K562 (cell line): ENCODE measurements around the gene MESP1. TPM values are rescaled to one million over a fixed set of nuclear protein-coding genes. Genes with fewer than 3 reads are reported as not detected.

ENCODE experiments used
- ATAC-seq: fragments of 200-7000 bp; cut with Tn5 transposase; 3 replicates; pipeline ENCODE4 v1.9.1; 2020; ENCODE audit warnings: moderate library complexity
- BruUV-seq: library from RNA; stranded (reverse); fragments of 400-500 nt; replicated peaks from 2 replicates; lab custom pipeline; 2021; lab: Mats Ljungman, UMichigan
- CTCF ChIA-PET: fragments of 300-600 bp; formaldehyde crosslinking; extraction: SDS; loops from one replicate; lab custom pipeline; 2021; ENCODE audit warnings: low intra/inter-chr PET ratio; lab: Yijun Ruan, JAX
- POLR2A ChIA-PET: fragments of 300-600, 350-650 bp; sonication (Branson Sonifier 250); formaldehyde crosslinking; extraction: SDS; loops from one replicate; lab custom pipeline; 2021; ENCODE audit warnings: antibody characterized with exemption, inconsistent platforms; lab: Yijun Ruan, JAX
- DNase-seq, 4 experiments: peaks; one replicate each; pipeline versions ENCODE4 v3.0.0 to v3.0.0-alpha.2; 2011 to 2018; ENCODE audit warnings: low spot score in 3 of 4, mixed read lengths in 3 of 4; ENCODE audit errors: extremely low read depth in 1 of 4
- FAIRE-seq: peaks from 2 replicates; lab custom pipeline; 2011; peaks lifted over from hg19 to GRCh38; lab: Jason Lieb, UNC
- H2AFZ ChIP-seq: 2 replicates; pipeline ENCODE4 v1.6.0; 2011; ENCODE audit warnings: low read depth, low read length, control low read depth, inconsistent platforms
- H3K27ac ChIP-seq: fragments of 200-600 bp; 3 replicates; pipeline ENCODE4 v1.8.0; 2011; ENCODE audit warnings: low read depth, mild to moderate bottlenecking, control low read depth, inconsistent platforms, low read length, moderate library complexity, mixed read lengths; ENCODE audit errors: extremely low read depth
- H3K27me3 ChIP-seq, 2 experiments: fragments of 300-600 bp in 1 of 2; 2 replicates in 1 of 2; 3 replicates in 1 of 2; pipeline versions ENCODE4 v1.6.0 to v1.8.0; 2011; ENCODE audit warnings: inconsistent platforms in 2 of 2, low read length in 2 of 2, mild to moderate bottlenecking in 1 of 2, mixed read lengths in 1 of 2, moderate library complexity in 1 of 2; ENCODE audit not compliant: control insufficient read depth in 2 of 2, insufficient read depth in 2 of 2
- H3K36me3 ChIP-seq: fragments of 300-600 bp; 3 replicates; pipeline ENCODE4 v1.8.0; 2011; ENCODE audit warnings: mild to moderate bottlenecking, low read length, inconsistent platforms; ENCODE audit not compliant: control insufficient read depth, insufficient read depth
- H3K4me1 ChIP-seq, 2 experiments: fragments of 200-600 bp in 1 of 2; replicated peaks in 1 of 2; 2 replicates in 1 of 2; 3 replicates in 1 of 2; pipeline versions ENCODE4 v1.5.1 to v1.8.0; 2011; ENCODE audit warnings: inconsistent platforms in 2 of 2, low read length in 2 of 2, mild to moderate bottlenecking in 1 of 2, mixed read lengths in 1 of 2, moderate library complexity in 1 of 2; ENCODE audit not compliant: control insufficient read depth in 2 of 2, insufficient read depth in 2 of 2
- H3K4me2 ChIP-seq: 2 replicates; pipeline ENCODE4 v1.6.1; 2011; ENCODE audit warnings: low read length, control low read depth, inconsistent platforms, mixed read lengths; ENCODE audit not compliant: insufficient read depth
- H3K4me3 ChIP-seq: fragments of 200-600 bp; sonication (generic), shearing (Covaris generic); 2 replicates; pipeline ENCODE4 v1.5.1; 2016; ENCODE audit warnings: control low read depth, inconsistent platforms
- H3K79me2 ChIP-seq: fragments of 200-600 bp; 3 replicates; pipeline ENCODE4 v1.8.0; 2011; ENCODE audit warnings: low read length, inconsistent platforms; ENCODE audit not compliant: control insufficient read depth, insufficient read depth
- H3K9ac ChIP-seq, 2 experiments: 2 replicates each; pipeline versions ENCODE4 v1.6.0 to v1.6.1; 2011; ENCODE audit warnings: low read depth in 2 of 2, low read length in 2 of 2, control low read depth in 1 of 2, inconsistent platforms in 1 of 2, mild to moderate bottlenecking in 1 of 2, mixed read lengths in 1 of 2; ENCODE audit not compliant: insufficient read depth in 1 of 2
- H3K9me1 ChIP-seq: one replicate; pipeline ENCODE4 v1.6.0; 2011; ENCODE audit warnings: inconsistent platforms, mild to moderate bottlenecking, low read length, moderate library complexity; ENCODE audit not compliant: control insufficient read depth, insufficient read depth
- H3K9me3 ChIP-seq: replicated peaks from 2 replicates; pipeline ENCODE4 v1.5.1; 2011; ENCODE audit warnings: low read depth, low read length, inconsistent platforms; ENCODE audit not compliant: control insufficient read depth, insufficient read depth
- H4K20me1 ChIP-seq: replicated peaks from 2 replicates; pipeline ENCODE4 v1.6.1; 2011; ENCODE audit warnings: low read length, inconsistent platforms, mixed read lengths; ENCODE audit not compliant: control insufficient read depth, insufficient read depth
- CBFB ChIP-seq: sonication (generic); formaldehyde crosslinking; IDR thresholded peaks from 2 replicates; pipeline ENCODE4 v1.4.0; 2020; ENCODE audit warnings: mild to moderate bottlenecking, missing genetic modification reagents
- HNRNPK ChIP-seq: fragments of 200-400 bp; formaldehyde crosslinking; IDR thresholded peaks from one replicate; pipeline ENCODE4 v1.6.1; 2018; ENCODE audit warnings: mild to moderate bottlenecking, low read depth, low read length; ENCODE audit not compliant: poor library complexity, severe bottlenecking
- ZFP36 ChIP-seq: fragments of 150-350 bp; IDR thresholded peaks from 2 replicates; pipeline ENCODE4 v1.6.1; 2018; ENCODE audit warnings: low read length, low read depth; ENCODE audit not compliant: partially characterized antibody
- ZNF239 ChIP-seq: fragments of 250-450 bp; sonication (Bioruptor Pico); IDR thresholded peaks from 2 replicates; pipeline ENCODE4 v1.4.0; 2020; ENCODE audit warnings: mild to moderate bottlenecking
- WGBS: fragments of 100-300 bp; shearing (Covaris generic); methylation state at CpG from one replicate; pipeline ENCODE4 v1.1.6; 2016; ENCODE audit warnings: low coverage, mixed read lengths; ENCODE audit not compliant: insufficient coverage; ENCODE audit errors: missing lambda C conversion rate; 5-methylcytosine and 5-hydroxymethylcytosine counted together
- in situ Hi-C: fragments of 300-500 bp; cut with MboI; formaldehyde crosslinking; loops from 4 replicates; pipeline ENCODE4 v1.15.0; 2018; ENCODE audit warnings: inconsistent platforms, mixed read lengths
- intact Hi-C: fragments of 100-400 bp; cut with micrococcal nuclease; formaldehyde crosslinking; loops from 2 replicates; pipeline ENCODE4 v1.14.2; 2022
- polyA plus RNA-seq, 8 experiments: library from polyadenylated mRNA; depleted of rRNA in 4 of 8; stranded (reverse) in 5 of 8; unstranded in 3 of 8; fragments of >200 nt; fragmentation: Nextera tagmentation in 2 of 8; fragmentation: Illumina TruSeq in 1 of 8; extraction: Ambion mirVana in 2 of 8; extraction: Trizol in 1 of 8; gene quantifications; 2 replicates each; pipeline versions ENCODE4 v1.2.1 to v1.2.3, GENCODE V29; 2011 to 2014; ENCODE audit warnings: inconsistent platforms in 1 of 8, missing spikeins in 1 of 8
- total RNA-seq, 7 experiments: library from RNA; depleted of rRNA in 6 of 7; stranded (reverse); fragments of >200 nt in 6 of 7; fragmentation: Illumina TruSeq in 2 of 7; extraction: Trizol in 2 of 7; gene quantifications; 2 replicates each; pipeline versions ENCODE4 v1.2.1 to v1.2.3, GENCODE V29; 2011 to 2021; ENCODE audit warnings: low replicate concordance in 1 of 7

MESP1 gene
- total and polyA plus RNA-seq, 9 of the 15 experiments (the other 6 are each of a cell fraction or from before 2014, with no cell fraction given), result 0.14 to 1.1 (median 0.36) TPM; not detected in 4

DNA sequence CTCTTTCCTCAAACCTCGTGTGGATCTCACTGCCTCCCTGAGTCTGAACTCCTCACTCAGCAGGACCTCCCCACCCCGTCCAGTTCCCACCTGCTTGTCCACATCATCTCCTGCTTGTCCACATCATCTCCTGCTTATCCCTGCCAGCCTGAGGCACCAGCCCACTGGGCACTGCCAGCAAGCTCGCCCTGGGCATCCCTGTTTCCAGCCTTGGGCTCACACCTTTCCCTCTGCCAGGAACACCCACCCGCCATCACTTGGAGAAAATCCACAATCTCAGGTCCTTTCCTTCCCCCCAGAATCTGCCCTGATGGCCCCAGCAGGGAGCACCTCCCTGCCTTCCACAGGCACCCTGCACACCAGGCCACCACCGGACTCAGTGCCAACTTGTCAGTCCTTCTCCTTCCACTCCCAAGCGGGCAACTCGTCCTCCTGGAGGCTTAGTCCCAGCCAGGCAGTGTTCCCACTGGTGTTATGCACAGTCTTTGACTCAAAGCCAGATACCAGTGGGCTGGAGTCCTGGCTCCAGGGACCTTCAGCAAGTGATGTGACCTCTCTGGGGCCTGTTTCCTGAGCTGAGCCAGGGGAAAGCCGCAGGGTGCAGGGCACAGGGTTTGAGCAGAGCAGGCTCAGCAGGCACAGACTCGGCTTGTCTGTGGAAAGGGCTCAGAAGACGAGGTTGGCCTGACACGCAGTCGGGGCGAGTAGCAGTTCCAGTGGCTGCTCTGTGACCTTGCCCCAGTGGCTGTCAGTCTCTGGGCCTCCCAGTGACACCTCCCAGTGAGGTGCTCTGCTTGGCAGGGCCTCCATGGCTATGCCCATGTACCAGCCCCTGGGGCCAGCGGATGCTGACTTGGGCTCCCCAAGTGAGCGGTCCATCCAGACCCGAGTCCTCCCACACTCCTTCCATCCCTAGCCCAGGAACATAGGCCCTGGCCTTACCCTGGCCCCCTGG is 15.6 kb upstream of the MESP1 start:
- FAIRE-seq (no peak), ATAC-seq (no peak; the same call in 2 of the 3 replicates), DNase-seq (no peak)
- Histone ChIP-seq H3K4me3 (no peak overlapping the region), H3K9ac (0 out of 4 replicates have a peak overlapping the region, but pooled peaks of 1 of the 2 experiments have one; percentile 73), H3K9me3 (no peaks in the 10 kb centered on the region), H4K20me1 (no peaks in the 10 kb centered on the region; the same call in 1 of the 2 replicates), H3K79me2 (no peaks in the 10 kb centered on the region), H3K36me3 (no peaks in the 10 kb centered on the region), H3K4me1 (peaks cover 10 to 22% of the 10 kb centered on the region in 2 experiments; a peak in 4 of 5 replicates), H3K9me1 (no peaks in the 10 kb centered on the region), H2AFZ (no peak overlapping the region), H3K27ac (no peak overlapping the region), H3K4me2 (no peak overlapping the region), H3K27me3 (no peaks in the 10 kb centered on the region)
- 0 out of 2 replicates have a peak, but pooled peaks have one; percentile 50 for TF ChIP-seq CBFB (CRISPR knock-in tag)
- peak; percentile 50 for TF ChIP-seq ZFP36
- no peak for TF ChIP-seq HNRNPK
- CTCF ChIA-PET, result no interaction called here
- POLR2A ChIA-PET, result no interaction called here
- BruUV-seq, result no TSS peak
- intact Hi-C loops, result no loop called here
- WGBS, result 47% methylated on average over 16 of the region's 16 CpGs
- in situ Hi-C loops, result no loop called here

DNA sequence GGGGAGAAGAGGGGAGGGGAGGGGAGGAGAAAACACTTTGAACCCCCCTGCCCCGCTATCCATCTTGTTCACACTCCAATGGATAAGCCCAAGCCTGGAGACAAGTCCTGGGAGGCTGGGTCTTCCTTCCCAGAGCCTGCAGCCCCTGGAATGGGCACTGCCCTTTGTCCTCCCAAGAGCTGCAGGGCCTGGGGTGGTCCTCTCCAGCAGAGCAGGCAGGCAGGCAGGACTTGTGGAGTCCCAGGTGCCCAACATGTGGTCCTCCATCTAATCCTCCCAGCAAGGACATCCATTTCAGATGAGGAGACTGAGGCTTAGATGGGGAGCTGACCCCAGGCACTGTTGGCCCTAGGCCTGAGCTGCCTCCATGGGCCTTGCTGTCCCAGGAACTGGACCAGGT is 14.6 kb upstream of the MESP1 start:
- Histone ChIP-seq H3K9me1 (no peaks in the 10 kb centered on the region), H3K4me3 (no peak overlapping the region), H3K27me3 (no peaks in the 10 kb centered on the region), H3K9ac (no peak overlapping the region), H2AFZ (no peak overlapping the region), H3K4me2 (no peak overlapping the region), H3K9me3 (no peaks in the 10 kb centered on the region), H4K20me1 (no peaks in the 10 kb centered on the region; the same call in 1 of the 2 replicates), H3K36me3 (no peaks in the 10 kb centered on the region), H3K79me2 (no peaks in the 10 kb centered on the region), H3K27ac (no peak overlapping the region), H3K4me1 (peaks cover 14 to 31% of the 10 kb centered on the region in 2 experiments)
- BruUV-seq, result no TSS peak
- WGBS, result no CpG with 5 or more reads among the region's 1 CpG
- ChIA-PET POLR2A (no interaction called here), CTCF (no interaction called here)
- in situ Hi-C loops (no loop called here), intact Hi-C loops (no loop called here)
- no peak for DNase-seq
- no peak for FAIRE-seq
- TF ChIP-seq ZNF239 (CRISPR knock-in tag), result no peak
- no peak for ATAC-seq
